ENCODE measurements around the gene NPRL2.
"Not testable (repeated sequence)": the region's sequence is repeated elsewhere in the genome, so short reads cannot be mapped to it uniquely, and the experiment has no call there.

NPRL2 gene

DNA sequence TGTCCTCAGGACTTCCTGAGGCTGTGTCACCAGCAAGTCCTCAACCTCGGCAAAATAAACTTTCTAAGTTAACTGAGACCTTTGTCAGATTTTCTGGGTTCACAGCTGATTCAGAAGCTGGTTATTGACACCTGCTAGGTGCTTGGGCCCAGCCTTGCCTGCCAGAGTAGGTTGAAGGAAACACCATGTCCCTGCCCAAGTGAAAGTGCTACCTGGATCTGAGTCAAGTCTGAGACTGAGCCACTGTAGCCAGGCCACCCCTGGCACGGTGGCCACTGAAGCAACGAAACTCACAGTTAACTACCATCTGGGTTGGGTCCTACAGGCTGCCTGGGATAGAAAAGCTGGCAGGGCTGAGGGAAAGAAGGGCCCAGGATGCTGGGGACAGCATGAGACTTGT is 36.2 kb downstream of the NPRL2 start:
- no peak for DNase-seq (ENCODE audit: low read depth, low spot score)

DNA sequence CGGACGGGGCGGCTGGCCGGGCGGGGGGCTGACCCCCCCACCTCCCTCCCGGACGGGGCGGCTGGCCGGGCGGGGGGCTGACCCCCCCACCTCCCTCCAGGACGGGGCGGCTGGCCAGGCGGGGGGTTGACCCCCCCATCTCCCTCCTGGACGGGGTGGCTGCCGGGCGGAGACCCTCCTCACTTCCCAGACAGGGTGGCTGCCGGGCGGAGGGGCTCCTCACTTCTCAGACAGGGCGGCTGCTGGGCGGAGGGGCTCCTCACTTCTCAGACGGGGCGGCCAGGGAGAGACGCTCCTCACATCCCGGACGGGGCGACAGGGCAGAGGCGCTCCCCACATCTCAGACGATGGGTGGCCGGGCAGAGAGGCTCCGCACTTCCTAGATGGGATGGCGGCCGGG is 38.5 kb downstream of the NPRL2 start:
- DNase-seq (ENCODE audit: low read depth, low spot score): not testable (repeated sequence)

DNA sequence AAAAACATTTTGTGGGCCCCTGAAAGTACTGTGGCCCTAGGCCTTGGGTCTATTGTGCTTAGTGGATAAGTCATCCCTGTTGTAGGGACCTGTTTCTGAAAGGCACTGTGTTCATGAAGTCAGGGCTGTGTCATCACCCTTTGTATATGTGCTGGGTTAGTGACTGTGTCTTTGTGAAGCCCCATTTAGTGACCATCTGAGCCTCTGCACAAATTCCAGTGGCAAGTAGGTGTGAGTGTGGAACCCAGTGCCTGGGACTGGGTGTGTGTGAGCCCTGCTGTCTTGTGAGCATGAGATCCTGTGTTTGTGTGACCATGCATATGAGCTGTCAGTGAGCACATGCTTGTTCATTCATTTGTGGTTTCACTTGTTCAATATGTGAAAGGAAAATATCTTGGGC is 46.0 kb downstream of the NPRL2 start:
- no peak for DNase-seq (ENCODE audit: low read depth, low spot score)

DNA sequence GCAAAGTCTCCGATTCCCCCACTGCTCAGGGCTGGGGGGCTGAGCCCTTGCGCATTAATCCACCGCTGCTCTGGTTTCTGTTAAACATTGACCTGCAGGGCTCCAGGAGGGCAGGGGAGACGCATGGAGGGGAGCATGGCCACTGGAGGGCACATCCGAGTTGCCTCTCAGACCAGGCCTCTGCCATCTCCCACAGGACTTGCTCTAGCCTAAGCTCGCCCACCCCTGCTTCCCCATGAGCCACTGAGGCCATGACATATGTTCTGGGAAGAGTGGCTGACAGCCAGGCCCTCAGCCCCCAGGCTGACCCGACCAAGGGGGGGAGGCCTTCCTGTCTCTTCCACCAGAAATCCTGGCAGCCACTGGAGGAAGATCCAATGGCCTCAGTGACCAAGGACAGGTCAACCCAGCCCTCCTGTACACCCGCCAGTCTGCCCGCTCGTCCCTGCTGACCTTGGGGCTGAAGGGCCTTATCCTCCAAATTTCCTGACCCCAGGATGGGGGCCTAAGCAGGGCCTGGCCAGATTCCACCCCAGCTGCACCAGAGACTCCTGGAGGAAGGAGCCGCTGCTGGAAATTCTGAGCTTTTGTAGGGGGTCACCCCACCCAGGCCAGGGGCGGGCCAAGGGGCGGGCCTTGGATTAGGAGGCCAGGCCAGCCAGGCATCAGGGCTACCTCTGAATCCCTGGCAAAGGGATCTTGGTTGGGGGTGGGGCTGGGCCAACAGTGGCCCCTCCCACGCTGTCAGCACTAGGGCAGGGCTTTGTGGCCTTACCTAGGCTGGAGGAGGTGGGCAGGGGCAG is 47.4 kb downstream of the NPRL2 start, which contains the start of gene HYAL1:
Gene HYAL1 (minus strand): TSS at position 562 of the 803 bp plus-strand sequence. CDS start 618 bp downstream, outside the sequence.
- no peak for DNase-seq (ENCODE audit: low read depth, low spot score)

DNA sequence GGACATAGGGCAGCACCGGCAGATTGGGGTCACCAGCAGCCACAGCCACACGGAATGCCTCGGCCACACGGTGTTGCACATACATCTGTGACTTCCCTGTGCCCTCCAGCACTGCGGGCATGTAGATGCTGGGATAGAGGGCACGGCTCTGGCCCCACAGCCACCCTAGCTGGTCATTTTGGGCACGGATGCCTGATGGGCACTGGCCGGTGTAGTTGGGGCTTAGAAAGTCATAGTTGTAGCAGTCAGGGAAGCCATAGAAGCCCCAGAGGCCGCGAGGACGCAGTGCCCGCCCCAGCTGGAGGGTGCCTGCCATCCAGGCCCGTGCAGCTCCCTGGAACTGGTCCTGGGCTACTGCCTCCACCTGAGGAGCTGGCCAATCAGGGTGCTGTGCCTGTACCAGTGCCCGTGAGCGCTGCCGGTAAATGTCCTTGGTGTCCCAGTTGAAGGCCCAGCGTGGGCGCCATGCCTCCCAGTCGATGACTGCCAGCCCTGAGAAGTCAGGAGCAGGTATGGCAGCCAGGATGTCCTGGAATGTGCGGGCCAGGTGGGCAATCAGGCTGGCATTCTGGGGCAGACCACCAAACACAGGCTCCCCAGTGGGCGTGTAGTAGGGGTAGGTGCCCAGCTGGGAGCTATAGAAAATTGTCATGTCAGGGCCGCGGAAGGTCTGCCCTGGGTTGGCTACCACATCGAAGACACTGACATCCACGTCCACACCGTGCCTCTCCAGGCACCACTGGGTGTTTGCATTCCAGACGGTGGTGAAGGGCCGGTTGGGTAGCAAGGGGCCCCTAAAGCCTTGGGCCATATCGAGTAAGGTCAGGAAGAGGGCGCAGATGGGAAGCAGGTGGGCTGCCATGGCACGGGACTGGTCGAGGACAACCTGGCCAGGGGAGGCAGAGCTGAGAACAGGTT is 48.2 kb downstream of the NPRL2 start:
- no peak for DNase-seq (ENCODE audit: low read depth, low spot score)

DNA sequence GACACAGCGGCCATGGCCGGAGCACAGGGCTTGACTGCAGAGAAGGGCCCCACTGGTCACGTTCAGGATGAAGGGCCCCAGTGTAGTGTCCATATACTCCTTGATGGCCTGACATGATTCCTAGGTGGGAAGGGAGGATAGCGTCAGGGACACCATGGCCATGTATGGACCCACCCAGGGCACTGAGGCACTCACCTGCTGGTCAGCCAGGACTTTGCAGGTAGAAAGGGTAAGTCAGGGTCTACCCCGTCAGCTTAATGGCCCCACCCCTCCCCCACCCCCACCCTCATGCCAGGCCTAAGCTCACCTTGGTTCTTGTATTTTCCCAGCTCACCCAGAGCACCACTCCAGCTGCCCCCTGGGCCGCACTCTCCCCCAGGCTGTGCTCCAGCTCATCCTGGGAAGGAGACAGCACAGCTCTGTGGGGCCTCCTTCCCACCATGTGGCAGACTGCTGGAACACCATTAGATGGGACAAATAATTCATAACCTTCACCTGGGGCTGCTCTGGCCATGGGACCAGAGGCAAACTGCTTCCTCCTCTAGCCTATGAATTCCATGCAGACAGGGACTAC is 49.8 kb downstream of the NPRL2 start:
- no peak for DNase-seq (ENCODE audit: low read depth, low spot score)

DNA sequence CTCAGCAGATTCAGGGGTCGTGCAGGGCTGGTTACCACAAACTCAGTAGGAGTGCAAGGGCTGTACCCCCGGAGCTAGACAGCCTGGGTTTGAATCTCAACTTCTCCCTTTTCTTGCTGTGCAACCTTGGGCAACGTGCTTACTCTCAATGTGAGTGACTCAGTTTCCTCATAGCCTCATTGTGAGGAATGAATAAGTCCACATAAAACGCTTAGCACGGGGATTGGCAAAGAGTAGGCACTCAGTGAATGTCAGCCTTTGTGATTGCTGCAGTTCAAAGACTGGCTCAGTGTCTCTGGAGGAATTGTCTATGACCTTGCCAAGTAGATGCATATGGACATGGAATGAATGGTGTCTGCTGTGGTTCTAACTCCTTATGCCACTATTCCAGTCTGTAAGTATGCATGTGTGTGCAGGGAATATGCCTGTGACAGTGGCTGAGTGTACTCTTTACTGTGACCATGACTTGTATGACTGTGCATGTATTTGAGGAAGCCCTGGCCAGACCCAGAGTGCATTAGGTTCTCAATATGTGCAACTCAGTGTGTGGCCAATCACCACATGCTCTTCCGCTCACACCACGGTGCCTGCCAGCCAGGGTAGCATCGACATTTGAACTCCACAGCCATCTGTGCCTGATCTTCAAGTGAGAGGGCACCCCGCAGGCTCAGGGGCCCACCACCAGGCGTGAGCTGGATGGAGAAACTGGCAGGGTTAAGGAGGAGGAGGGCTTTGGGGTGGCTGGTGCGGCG is 50.5 kb downstream of the NPRL2 start:
- no peak for DNase-seq (ENCODE audit: low read depth, low spot score)

DNA sequence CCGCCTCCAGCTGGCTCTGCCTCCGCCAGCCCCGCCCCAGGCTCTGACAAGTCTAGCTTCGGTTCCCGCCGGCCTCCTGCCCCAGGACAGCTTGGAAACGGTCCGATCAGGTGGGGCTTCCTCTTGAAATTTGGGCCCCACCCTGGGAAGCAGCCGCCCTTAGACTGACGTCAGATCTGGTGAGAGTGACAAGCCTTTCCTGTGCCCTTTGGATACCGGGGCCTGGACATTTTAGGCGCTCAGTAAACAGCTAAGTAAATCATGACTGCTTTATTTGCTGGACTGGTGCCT is 51.0 kb downstream of the NPRL2 start:
- DNase-seq (ENCODE audit: low read depth, low spot score): no peak

DNA sequence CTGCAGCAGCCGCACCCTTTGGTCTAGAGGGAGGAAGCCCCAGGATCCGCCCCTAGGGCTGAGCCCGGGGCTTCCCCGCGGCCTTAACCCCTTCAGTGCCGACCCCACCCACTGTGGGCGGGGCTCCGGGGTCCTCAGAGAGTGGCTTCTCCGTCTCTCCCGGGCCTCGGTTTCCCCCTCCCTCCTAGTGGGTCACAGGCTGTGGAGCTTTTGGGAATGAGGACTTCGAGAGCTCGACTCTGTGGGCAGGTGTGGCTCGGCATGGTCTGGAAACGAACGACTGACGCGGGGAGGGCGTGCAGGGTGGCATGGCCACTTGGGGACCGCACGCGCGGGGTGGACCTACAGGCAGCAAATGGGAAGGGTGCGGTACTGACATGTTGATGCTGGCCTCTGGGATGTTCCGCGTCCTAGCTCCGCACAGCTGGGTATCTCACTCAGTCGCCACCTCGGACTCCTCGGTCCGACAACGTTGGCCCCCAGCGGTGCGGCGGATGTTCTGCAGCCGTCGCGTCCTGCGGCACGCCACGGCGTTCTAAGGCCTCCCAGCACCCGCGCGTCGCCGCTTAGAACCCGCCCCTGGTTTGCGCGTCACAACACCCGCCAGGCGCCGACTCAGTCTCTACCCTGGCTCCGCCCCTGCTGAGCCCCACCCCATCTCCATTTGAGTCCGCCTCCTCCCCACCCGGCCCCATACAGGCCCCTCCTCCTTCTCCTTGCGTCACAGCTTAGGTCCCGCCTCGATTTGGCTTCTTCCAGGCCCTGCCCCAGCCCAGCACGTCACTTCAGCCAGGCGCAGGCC is 51.5 kb downstream of the NPRL2 start, which contains the start of the genes HYAL3 and NAA80:
Gene HYAL3 (minus strand): TSS at position 570 of the 802 bp plus-strand sequence. CDS start 3,803 bp downstream, outside the sequence.
Gene NAA80 (minus strand): TSS at position 570 of the 802 bp plus-strand sequence. CDS start 1,942 bp downstream, outside the sequence.
- DNase-seq (ENCODE audit: low read depth, low spot score): peak; percentile 99

DNA sequence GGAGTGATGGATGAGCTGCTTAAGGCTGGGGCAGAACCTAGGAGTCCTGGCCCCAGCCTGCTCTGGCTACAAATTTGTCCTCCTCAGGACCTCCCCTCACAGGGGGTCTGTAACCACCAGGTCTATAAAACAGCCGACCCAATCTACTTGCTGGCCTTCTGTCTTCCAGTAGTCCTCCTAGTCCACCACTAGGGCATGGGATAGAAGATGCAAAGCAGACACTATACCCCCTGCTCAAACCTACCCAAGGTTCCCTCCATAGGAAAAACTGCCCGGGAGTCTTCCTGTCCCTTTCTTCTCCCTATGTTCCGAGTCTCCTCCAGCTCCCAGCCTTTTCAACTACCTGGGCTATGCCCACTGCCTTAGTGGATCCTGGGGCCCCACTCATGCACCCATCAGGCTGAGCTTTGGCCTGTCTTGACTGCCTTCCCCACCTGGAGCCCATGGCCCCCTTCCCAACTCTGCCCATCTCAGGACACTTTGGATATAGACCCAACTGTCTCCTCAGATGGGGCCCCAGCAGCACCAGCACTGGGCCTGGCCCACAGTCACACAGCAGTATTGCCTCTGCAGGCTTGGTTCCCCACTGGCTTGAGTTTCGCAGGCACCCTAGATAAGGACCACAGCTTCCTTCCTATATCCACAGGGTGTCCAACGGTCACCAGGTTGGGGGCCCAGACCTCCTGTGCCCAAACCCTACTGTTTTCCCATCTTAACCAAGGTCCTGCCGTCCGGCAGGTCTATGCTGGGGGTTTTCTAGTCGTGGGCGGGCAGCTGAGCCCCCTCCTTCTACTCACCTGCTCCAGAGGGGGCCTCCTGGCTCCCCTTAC is 52.5 kb downstream of the NPRL2 start:
- DNase-seq (ENCODE audit: low read depth, low spot score): no peak

DNA sequence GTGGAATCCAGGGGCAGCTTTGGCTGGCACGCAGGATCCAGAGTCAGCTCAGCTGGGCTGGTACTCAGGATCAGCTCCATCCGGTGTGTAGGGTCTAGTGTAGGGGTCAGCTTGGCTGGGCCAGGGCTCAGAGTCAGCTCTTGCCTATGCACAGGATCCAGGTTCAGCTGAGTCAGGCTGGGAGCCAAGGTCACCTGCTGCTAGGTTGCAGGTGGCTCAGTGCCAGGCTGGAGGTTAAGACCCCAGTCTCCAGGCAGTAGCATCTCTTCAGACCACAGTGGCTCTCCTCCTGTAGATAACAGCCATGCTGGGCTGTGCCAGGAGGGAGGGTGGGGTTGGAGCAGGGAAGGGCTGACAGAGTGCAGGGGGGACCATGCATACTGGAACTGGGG is 53.2 kb downstream of the NPRL2 start:
- no peak for DNase-seq (ENCODE audit: low read depth, low spot score)

All from activated naive CD8-positive, alpha-beta T cell treated with anti-CD3 and anti-CD28 coated beads, Interleukin-2, amount 50 U/mL, for 16 hours (primary cell).